Testis (tissue), 2 donors: Measurements from ENCODE around the gene SLC4A5.

Experiments used
- CTCF ChIP-seq, 3 experiments: fragments of 450-650 bp in 2 of 3; fragments of 200-600 bp in 1 of 3; sonication (generic) in 1 of 3; IDR thresholded peaks; one replicate each; pipeline ENCODE4 v1.5.1; 2016 to 2019; ENCODE audit warnings: antibody characterized with exemption in 3 of 3, mild to moderate bottlenecking in 2 of 3, moderate library complexity in 1 of 3
- POLR2A ChIP-seq: fragments of 450-650 bp; IDR thresholded peaks from one replicate; pipeline ENCODE4 v1.6.1; 2017; ENCODE audit warnings: antibody characterized with exemption, mild to moderate bottlenecking, moderate library complexity

GRCh38 chr2:74333896-74334586 lies 9.2 kb downstream of the SLC4A5 start:
- no peak for TF ChIP-seq CTCF (IDR thresholded peaks at IDR 0.05)
- no peak for TF ChIP-seq POLR2A
